ENCODE measurements around the gene CFAP141.

Gene CFAP141

GRCh38 chr1:154154053-154154452 is 52.1 kb downstream of the CFAP141 start:
- Histone ChIP-seq H3K9me3 (ENCODE audit: severe bottlenecking) (no peaks in the 10 kb centered on the region), H3K27me3 (ENCODE audit: insufficient read depth, low read depth, severe bottlenecking) (no peaks in the 10 kb centered on the region), H3K27ac (no peak overlapping the region), H3K36me3 (peaks cover 49% of the 10 kb centered on the region), H3K4me3 (ENCODE audit: low read depth, low read length) (no peak overlapping the region)
- no peak for DNase-seq
- no peak for TF ChIP-seq CTCF (IDR thresholded peaks at IDR 0.05; ENCODE audit: low read depth, low read length)

DNA sequence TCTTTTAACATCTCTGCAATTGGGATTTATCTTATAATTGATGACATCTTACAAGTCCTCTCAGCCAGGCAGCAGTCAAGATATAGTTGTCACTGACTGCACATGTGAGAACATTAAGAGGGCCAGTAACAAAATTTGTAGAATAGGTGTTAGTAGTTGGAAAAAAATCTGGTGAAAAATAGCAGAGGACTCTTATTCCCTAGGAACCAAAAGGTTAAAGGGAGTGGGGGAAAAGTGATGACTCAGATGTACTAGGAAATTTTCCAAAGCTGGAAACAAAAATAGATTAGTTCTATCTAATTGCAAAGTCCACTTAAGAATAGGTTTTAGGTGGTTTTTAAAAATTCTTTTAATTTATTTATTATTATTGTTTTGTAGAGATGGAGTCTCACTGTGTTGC is 54.8 kb downstream of the CFAP141 start:
- no peak for TF ChIP-seq CTCF (IDR thresholded peaks at IDR 0.05; ENCODE audit: low read depth, low read length)
- H3K36me3 ChIP-seq, result peaks cover 22% of the 10 kb centered on the region
- DNase-seq, result no peak
- H3K4me3 ChIP-seq (ENCODE audit: low read depth, low read length), result no peak overlapping the region
- no peak overlapping the region for H3K27ac ChIP-seq
- no peaks in the 10 kb centered on the region for H3K9me3 ChIP-seq (ENCODE audit: severe bottlenecking)
- H3K27me3 ChIP-seq (ENCODE audit: insufficient read depth, low read depth, severe bottlenecking), result no peaks in the 10 kb centered on the region

All from WERI-Rb-1 (cell line).